COLO829 (cell line): ENCODE results near the gene GLMP.
"Not testable (repeated sequence)": the region's sequence is repeated elsewhere in the genome, so short reads cannot be mapped to it uniquely, and the experiment has no call there.

Source experiments
- DNase-seq: peaks from one replicate; pipeline ENCODE4 v3.0.0; 2012; ENCODE audit warnings: low spot score

The GLMP gene, protein sequence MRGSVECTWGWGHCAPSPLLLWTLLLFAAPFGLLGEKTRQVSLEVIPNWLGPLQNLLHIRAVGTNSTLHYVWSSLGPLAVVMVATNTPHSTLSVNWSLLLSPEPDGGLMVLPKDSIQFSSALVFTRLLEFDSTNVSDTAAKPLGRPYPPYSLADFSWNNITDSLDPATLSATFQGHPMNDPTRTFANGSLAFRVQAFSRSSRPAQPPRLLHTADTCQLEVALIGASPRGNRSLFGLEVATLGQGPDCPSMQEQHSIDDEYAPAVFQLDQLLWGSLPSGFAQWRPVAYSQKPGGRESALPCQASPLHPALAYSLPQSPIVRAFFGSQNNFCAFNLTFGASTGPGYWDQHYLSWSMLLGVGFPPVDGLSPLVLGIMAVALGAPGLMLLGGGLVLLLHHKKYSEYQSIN

DNA sequence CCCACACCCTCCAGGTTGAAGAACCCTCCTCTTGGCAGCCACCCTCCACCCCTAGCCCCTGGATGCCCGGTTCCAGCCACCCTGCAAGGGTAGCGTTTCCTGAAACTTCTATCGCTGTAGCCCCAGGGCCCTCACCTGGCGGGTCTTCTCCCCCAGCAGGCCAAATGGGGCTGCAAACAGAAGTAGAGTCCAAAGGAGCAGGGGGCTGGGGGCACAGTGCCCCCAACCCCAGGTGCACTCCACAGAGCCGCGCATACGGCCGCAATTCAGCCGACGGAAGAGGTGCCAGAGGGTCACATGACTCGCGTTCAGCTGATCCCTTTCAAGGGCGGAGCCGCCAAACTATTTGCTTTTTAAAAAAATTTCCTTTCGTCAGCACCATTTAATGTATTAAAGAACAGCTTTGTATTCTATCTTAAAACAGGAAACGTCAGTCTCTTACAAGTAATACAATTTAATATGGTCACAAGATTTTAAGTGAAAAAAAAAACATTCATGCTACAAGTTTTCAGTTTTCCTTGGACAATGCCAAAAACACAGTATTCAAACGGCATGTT lies at the start of gene GLMP:
GLMP (minus strand) TSS at position 289 of the 557 bp plus-strand sequence; CDS start at position 255, 34 bp downstream.
- peak; percentile 78 for DNase-seq

DNA sequence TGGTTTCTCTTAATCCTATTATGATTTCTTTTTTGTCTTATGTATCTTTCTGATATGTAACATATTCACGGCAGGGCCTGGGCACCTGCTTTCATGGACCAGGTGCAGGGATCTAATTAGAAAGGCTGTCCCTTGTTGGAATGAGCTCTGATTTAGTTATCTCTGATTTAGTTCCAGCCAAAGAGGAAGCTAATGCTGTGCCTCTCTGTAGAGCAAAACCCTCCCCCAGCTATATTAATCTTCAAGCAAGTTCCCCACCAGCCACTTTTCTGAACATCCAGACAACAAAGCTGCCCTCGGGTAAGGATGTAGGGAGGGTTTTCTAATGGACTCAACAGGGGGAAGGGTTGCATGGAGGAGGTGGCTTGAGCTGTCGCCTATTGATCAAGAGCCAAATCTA lies 48.9 kb upstream of the GLMP start:
- DNase-seq, result no peak

DNA sequence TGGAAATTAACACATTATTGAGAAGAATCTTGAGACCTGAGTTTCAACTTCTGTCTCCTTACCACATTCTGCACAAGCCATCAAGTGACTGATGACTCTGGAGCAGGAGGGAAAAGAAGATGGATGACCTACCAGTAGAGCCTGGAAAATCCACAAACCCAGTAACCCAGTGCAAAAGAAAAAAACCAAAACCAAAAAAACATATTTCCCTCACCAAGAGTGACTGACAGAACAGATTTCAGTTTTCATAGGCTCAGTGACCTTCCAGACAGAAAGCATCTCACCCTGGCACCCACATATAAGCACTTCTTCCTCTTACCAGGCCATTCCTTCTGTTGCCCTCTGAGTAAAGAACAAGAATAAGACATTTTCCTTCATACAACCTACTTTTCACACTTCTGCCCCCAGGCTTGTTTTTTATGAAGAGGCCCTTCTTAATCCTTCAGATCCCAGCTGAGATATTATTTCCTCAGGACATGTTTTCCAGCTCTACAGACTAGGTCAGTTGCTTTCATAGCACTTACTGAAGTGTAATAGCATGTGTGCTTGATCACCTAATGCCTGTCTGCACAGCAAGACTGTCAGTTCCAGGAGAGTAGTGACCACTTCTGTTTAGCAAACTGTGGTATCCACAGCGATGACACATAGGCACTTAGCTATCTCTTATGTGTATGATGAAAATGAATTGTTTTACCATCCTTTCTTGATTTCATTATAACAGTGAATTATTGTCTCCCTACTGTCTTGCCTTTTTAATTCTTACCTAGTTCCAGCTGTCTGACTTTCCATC lies 46.9 kb upstream of the GLMP start:
- DNase-seq, result no peak

DNA sequence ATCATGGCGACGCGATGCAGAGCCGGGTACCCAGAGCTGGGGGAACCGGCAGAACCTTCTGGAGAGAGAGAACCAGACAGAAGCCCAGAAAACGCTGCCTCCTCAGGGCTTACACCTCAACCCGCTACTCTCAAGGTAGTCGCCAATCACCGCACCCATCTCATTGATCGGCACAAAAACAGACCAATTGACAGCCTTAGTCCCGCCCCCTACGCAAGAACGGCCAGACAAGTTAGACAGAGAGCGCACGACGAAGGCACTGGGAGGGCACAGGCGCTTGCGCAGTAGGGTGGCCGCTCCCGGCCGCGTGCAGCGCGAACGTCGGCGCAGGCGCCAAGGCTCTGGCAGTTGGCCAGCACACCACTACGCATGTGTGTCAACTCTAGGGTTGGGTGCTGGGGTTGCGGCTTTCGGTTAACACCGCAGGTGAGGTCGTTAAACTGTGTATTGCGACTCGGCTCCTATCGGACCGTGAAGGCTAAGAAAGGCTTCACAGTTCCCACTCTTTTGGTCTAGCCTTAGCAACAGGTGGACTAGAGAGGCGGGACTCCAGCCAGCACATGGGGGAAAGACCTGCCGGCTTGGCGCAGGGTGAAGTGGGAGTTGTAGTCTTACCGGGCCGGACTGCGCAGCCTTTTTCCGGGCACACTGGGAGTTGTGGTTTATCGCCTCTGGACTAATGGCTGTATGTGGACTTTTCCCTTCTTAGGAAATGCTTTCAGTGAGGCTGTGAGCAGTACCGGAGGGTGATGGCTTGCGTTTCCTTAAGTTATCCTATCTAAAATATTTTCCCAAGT lies 42.9 kb upstream of the GLMP start, which contains the start of the genes CCT3 and TSACC:
CCT3 (minus strand) TSS at position 113 of the 797 bp plus-strand sequence; CDS start at position 5, 108 bp downstream.
TSACC (plus strand) TSS at position 347 of the 797 bp plus-strand sequence. CDS start 1,232 bp downstream, outside the sequence.
- DNase-seq, result peak; percentile 100

DNA sequence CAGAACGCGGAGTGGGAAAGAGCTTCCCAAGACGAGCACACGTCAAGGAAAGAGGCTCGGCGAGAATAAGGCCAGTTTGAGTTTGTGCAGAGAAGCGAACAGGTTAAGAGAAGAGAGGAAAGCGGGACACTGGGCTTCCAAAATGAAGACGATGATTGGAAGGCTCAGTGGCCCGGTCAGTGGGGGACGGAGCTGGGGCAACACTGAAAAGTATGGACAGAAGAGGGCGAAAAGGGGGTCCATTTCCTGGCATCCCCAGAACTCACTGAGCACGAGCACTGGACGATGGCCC lies 42.4 kb upstream of the GLMP start:
- no peak for DNase-seq

DNA sequence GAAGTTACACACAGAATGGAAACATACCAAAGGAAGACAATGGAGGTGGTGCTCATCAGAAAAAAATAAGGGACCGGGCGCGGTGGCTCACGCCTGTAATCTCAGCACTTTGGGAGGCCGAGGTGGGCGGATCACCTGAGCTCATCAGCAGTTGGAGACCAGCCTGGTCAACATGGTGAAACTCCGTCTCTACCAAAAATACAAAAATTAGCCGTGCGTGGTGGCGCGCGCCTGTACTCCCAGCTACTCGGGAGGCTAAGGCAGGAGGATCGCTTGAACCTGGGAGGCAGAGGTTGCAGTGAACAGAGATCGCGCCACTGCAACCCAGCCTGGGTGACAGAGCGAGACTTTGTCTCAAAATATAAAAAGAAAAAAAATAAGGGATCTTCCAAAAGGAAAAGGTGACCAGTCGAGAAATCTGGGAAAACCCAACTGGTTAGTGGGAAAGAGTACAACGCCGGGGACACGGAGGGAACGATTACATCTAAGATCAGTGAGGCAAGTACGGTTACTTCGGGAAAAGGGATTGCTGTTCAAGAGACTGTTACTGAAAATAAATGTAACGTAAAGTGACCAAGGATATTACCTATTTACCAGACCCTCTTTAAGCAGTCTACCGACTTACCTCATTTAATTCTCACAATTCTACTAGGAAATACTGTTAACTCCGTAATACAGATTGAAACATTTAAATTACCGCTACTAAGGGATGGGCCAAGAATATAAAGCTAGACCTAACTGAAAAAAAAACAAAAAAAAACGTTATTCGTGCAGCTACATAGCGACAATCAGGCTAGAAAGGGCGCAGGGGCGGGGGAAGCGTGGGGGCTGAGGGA lies 41.8 kb upstream of the GLMP start:
- DNase-seq, result no peak

DNA sequence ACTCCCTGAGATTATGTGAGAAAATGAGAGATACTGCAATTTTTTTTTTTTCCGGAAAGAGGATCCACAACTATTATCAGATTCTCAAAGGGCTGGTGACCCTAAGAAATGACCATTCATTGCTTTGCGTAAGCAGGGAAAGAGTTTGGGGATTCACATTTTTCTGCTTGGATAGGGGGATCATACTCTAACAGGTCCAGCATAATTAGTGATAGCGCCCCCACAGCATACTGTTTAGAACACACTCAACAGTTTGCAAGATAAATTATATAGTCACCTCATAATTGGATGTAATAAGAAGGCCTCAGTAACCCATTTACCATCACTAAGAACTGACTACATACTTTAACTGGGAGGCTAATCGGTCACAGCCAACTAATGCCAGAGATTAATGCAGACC lies 40.8 kb upstream of the GLMP start:
- no peak for DNase-seq

DNA sequence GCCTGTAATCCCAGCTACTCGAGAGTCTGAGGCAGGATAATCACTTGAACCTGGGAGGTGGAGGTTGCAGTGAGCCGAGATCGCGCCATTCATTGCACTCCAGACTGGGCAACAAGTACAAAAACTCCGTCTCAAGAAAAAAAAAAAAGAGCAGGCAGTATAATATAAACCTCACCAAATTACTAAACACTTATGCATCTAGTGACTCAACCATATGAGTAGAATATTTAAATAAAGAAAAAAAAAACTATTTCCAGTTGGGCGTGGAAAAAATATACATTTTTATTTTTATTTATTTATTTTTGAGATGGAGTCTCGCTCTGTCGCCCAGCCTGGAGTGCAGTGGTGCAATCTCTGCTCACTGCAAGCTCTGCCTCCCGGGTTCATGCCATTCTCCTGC lies 27.7 kb upstream of the GLMP start:
- DNase-seq, result not testable (repeated sequence)

DNA sequence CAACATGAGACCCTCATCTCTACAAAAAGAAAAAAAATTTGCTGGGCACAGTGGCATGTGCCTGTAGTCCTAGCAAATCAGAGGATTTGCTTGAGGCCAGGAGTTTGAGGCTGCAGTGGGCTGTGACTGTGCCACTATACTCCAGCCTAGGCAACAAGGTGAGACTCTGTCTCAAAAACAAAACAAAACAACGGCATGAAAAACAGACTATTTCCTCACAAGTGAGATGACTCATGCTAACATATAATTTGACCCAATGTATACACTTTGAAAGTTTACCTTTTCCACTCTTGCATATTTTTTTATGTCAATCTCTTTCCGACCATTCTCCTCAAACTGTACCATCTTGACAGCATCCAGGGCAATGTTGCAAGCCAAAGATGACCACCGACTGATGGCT lies 25.1 kb upstream of the GLMP start:
- DNase-seq, result no peak

DNA sequence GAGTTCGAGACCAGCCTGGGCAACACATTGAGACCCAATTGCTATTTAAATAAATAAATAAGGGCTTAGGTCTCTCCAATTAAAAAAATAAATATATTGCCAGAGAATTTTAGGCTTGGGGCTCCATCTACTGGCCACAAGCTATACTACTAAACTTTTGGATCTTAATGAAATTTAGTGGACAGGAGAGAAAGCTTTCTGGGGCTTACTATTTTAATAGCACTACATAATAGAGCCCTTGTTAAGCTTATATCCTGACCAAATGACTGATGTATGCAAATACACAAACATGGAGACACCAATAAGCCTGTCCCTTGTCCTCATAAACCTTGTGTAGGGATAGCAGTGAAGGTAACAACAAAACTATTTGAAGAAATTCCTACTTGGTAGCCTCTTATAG lies 24.2 kb upstream of the GLMP start:
- peak; percentile 82 for DNase-seq

DNA sequence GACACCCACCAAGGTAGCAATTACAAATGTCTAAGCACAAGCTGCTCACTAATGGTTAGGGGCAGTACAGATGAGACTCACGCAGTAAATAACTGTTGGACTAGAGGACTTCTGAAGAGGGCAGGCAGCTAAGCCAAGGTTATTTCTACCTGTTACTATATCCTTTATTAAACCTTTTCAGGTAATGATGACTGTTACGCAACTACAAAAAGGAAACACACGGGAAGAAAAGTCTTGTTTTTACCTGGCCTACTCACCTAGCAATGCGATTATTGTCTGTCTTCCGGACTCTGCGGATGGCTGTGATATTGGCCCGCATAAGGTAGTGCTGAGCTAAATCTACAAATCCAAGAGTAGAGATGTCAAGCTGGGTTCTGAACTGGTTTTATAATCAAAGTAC lies 21.4 kb upstream of the GLMP start:
- DNase-seq, result no peak

DNA sequence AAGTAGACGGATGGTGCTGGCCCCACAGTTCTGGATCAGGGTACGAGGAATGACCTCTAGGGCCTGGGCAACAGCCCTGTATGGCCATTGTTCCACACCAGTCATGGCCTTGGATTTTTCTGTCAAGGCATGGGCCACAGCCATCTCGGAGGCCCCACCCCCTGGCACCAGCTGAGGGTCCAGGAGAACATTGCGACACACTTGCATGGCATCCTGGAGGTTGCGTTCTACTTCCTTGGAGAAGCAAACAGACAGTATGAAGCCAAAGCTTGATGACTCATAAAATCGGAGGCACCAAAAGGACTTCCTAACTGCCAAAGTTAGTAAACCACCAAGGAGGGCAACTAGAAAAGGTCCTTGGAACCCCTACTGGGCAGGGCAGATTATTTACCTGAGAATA lies 15.5 kb upstream of the GLMP start:
- DNase-seq, result no peak

DNA sequence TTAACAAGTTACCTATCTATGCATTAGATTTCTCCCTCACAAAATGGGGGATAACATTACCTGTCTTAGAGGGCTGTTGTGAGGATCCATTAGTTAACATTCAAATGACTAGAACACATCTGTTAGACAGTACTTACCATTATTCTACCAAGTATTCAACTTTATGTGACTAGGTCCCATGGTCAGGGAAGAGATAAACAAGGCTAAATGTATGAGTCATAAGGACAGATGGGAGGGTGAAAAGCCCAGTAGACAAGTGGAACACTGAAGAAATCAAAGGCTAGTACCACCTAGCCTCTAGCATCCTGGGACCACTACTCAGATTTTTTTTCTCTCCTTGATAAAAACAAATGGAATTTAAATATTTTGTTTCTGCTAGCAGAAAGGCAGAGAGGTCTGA lies 12.6 kb upstream of the GLMP start:
- peak; percentile 79 for DNase-seq

DNA sequence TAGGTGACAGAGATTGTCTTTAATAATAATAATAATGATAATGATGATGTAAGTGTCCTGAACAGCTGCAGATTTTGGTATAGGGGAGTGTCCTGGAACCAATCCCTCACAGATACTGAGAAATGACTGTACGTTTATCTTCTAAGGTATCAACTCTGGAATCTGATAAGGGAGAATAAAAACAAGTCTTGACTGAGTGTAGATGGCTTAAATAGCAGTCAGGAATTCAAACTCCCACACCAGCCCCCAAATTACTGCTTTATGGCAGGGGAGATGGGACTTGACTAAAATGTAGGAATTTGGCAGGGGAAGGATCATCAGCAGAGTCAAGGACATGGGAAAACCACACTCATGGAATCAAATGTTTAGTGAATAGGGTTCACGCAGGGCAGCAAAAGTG lies 9.7 kb upstream of the GLMP start:
- DNase-seq, result no peak

DNA sequence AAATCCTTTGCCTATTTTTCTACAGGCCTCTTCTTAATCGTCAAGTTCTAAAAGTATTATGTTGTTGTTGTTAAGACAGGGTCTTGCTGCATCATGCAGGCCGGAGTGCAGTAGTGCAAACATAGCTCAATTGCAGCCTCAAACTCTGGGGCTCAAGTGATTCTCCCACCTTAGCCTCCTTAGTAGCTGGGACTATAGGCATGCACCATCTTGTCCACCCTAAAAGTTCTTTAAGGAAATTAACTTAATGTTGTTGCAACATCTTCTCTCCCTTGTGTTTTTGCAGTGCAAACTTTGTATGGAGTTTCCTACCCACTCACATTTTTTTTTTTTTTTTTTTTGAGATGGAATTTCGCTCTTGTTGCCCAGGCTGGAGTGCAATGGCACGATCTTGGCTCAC lies 7.8 kb upstream of the GLMP start:
- DNase-seq, result no peak

DNA sequence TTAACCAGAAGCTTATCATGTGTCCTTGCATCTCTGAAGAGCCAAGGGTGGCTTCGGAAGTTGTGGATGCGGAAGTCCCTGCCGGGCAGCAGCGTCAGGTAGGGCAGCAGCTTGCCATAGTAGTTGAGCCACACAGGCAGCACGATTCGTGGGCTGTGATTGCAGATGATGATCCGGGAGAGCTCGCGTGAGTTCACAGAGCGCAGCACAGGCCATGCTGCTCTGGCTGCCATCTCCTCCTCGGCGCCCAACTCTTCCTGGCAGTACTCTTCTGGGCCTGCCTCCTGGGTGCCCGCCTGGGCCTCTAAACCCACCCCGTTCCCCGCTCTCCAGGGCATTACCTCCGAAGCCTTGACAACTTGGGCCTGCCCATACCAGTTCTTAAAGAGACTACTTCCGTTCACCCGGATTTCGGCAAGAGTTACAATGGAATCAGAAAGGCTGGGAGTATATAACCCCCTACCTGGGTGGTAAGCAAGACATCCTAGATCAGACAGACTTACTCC lies 3.4 kb upstream of the GLMP start, which contains the start of gene VHLL:
VHLL (minus strand) TSS at position 456 of the 506 bp plus-strand sequence; CDS start at position 338, 118 bp downstream.
- DNase-seq, result no peak

DNA sequence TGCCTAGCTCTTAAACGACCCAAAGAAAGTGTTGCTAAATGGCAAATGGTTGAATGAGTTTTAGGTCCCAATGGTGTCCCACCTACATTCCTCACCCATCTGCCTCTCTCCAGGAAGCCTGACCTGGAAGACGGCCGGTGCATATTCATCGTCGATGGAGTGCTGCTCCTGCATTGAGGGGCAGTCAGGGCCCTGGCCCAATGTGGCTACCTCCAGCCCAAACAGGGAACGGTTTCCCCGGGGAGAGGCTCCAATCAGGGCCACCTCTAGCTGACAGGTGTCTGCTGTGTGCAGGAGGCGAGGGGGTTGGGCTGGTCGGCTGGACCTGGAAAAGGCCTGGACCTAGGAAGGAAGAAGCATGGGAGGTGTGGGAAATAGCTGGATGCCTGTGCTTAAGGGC lies 1.6 kb downstream of the GLMP start:
- DNase-seq, result no peak

DNA sequence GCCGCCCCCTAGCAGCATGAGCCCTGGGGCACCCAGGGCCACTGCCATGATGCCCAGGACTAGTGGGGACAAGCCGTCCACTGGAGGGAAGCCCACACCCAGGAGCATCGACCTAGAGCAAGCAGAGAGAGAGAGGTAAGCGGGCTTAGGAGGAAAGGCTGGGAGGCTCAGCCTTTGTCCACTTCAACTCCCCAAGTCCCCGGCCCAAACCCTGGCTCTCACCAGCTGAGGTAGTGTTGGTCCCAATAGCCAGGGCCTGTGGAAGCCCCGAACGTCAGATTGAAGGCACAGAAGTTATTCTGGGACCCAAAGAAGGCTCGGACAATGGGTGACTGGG lies 2.4 kb downstream of the GLMP start:
- no peak for DNase-seq

DNA sequence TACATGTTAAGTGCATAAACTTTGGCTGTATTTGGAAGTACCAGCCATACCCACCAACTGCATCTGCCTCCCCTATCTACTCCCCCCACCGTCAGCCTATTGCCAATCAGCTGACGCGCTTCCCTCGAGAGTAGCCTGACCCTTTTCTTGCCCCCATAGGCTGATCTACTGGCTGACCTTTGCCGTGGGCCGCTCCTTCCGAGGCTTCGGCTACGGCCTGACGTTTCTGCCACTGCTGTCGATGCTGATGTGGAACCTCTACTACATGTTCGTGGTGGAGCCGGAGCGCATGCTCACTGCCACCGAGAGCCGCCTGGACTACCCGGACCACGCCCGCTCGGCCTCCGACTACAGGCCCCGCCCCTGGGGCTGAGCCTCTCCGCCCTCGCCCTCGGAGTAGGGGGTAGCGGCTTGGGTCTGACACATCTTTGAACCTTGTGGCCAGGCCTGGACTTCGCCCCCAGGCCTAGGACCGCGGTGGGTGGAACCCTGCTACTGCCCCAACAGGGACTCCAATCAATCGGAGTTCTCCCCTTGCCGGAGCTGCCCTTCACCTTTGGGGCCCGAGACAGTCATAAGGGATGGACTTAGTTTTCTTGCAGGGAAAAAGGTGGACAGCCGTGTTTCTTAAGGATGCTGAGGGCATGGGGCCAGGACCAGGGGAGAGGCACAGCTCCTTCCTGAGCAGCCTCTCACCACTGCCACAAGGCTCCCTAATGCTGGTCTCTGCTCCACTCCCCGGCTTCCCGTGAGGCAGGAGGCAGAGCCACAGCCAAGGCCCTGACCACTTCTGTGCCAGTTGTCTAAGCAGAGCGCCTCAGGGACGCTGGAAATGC lies 4.0 kb downstream of the GLMP start:
- peak; percentile 91 for DNase-seq

DNA sequence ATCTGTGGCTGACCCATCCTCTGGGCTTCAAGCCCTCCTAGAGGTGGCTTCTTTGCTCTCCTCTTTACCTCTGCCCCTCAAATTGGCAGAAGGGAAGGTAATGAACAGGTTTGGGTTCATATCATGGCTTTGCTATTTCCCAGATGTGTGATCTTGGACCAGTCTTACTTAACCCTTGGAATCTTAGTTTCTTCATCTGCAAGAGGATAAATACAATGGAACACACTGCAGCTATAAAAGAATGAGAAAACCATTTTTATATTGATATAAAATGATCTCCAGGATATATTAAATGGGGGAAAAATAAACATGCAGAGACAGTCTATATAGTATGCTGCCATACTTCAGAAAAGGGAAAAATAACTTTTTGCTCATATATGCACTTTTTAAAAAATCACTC lies 5.6 kb downstream of the GLMP start:
- no peak for DNase-seq
